GM19238 (cell line): Measurements from ENCODE around the gene FAM81A.

ENCODE experiments used
- DNase-seq: peaks from one replicate; pipeline ENCODE4 v3.0.0; 2011; ENCODE audit warnings: low spot score; ENCODE audit not compliant: insufficient read length

Gene FAM81A

DNA sequence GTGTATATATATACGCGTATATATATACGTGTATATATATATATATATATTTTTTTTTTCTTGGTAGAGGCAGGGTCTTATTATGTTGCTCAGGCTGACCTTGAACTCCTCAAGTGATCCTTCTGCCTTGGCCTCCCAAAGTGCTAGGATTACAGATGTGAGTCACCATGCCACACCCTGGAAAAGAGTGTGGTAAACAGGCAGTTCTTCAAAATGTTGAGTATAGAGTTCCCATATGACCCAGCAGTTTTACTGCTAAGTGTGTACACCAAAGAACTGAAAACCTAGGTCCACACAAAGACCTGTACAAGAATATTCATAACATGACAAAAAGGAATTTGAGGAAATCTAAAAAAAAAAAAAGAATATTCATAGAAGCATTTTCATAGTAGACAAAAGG, 101.8 kb downstream of the FAM81A start:
- DNase-seq, result no peak

DNA sequence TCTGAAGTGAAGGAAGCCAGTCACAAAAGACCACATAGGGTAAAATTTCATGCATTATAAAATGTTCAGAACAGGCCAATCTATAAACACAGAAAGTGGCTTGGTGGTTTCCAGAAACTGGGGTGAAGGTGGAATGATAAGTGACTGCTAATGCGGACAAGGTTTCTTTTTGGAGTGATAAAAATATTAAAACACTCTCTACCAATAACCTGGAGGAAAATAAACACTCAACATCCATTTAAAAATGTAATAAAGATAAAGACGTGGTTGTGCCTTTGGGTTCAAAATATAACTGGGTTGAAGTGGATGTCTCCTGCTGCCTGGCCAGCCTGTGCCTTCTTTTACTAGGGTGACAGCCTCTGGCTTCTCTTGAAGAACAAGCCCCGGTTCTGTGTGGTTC, 102.7 kb downstream of the FAM81A start:
- DNase-seq, result no peak

- no peak for DNase-seq
These were observed 103.8 kb downstream of the FAM81A start for GRCh38 chr15:59541750-59542149.

DNA sequence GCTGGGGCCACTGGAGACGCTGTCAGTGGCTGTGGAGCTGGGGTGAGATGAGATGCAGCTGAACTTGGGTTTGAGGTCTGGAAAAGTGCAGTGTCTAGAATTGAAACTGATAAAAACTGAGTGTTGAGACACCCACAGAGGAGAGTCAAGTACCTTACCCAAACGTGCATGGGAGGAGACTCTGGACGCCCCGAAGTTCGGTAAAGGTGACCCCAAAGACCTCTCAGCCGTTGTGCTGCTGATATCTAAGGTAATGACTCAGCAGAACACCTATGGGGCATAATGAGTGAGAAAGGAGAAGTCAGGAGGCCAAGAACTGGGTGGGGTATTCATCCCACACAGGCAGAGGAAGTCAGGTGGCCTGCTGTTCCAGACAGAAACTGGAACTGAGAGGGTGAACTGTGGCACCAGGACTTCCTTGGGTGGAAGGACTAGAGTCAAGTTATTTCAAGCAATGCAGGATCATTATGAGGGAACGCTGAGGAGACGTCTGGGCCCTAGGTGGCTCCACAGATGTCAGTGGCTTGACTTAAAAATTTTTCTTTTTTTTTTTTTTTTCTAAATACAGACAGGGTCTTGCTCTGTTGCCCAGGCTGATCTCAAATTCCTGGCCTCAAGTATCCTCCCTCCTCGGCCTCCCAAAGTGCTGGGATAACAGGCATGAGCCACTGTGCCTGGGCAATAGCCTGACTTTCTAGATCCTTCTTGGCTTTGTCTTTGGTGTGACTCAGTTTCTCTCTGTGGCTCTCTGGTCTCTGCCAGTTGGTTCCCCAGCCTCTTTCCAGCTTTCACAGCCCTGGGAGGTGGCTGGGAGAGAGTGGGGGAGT, 105.9 kb downstream of the FAM81A start:
- DNase-seq, result peak; percentile 31

GRCh38 chr15:59545573-59545972, 107.6 kb downstream of the FAM81A start:
- no peak for DNase-seq

DNA sequence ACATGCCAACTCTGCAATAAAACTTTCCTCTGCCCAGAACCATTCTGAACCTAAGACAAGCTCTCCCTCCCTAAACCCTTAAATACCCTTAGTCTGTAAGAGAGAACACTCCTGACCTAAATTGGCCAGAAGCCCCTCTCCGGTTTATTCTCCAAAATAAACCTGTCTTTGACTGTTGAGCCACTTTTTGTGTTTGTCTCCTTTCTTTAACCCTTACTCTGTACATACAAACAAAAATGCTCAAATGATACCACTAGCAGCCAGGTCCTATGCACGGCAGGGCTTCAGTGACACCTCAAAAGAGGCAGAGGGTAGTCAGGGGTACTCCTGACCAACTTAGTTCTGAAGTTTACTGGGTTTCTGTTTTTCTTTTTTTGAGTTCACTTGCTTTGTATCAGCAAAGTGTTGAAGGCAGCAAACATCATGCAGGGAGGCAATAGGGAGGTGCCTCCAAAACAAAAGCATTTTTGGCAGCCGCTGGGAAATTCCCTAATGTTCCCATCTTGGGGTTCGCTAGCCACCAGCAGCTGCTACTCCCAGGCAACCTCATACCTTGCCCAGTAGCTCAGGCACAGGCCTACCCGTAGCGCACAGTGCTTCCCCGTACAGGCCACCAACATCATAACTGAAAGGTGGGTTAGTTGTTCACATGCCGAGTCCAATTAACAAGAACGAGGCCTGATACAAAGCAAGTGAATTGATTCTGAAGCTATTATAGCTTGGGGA, 110.7 kb downstream of the FAM81A start:
- no peak for DNase-seq

DNA sequence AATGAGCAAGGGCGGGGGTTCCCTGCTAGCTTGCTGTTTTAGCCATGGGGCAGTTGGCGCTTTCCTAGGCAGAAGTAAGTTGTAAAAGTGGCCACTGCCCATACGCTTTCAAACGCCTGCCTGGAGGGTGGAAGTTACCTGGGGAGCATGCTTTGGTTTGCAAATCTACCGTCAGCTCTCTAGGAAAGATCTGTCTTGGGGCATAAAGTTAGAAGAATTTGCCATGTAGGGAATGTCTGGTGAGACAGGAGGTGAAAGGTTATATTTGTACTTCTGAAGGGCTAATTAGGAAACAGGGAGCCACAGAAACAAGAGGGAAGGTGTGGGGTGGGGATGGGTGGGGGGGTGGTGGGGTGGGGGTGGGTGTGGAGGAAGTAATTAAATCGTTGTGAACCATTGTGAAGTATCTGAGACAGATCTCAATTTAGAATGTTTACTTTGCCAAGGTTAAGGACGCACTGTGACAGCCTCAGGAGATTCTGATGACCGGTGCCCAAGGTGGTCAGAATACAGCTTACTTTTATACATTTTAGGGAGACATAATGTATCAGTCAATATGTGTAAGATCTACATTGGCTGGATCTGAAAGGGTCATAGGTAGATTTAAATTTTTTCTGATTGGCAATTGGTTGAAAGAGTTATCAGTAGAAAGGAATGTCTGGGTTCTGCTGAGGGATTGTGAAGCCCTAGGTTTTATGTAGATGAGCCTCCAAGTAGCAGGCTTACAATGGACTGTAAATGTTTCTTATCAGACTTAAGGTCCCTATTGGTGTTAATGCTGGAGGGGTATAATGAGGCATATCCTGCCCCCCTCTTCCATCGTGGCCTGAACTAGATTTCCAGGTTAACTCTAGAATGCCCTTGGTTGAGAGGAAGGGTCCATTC, 111.6 kb downstream of the FAM81A start:
- no peak for DNase-seq

GRCh38 chr15:59550530-59550929, 112.5 kb downstream of the FAM81A start:
- no peak for DNase-seq

DNA sequence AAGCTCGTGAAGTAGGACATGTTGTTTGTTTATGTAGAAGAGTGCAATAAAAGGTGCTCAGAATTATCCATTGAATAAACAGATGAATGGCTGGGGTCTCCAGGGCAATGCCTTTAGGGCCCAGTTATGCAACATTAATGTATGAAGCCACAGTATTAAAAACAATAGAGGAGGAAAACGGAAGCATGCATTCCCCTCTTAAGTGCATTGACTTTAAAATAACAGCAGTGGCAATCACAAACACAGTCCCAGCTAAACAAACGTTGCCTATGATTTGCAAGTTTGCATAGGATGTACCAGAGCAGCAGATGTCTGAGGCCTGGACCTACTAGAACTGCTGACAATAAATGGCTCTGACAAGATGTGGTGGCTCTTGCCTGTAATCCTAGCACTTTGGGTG, 113.0 kb downstream of the FAM81A start:
- DNase-seq, result no peak

DNA sequence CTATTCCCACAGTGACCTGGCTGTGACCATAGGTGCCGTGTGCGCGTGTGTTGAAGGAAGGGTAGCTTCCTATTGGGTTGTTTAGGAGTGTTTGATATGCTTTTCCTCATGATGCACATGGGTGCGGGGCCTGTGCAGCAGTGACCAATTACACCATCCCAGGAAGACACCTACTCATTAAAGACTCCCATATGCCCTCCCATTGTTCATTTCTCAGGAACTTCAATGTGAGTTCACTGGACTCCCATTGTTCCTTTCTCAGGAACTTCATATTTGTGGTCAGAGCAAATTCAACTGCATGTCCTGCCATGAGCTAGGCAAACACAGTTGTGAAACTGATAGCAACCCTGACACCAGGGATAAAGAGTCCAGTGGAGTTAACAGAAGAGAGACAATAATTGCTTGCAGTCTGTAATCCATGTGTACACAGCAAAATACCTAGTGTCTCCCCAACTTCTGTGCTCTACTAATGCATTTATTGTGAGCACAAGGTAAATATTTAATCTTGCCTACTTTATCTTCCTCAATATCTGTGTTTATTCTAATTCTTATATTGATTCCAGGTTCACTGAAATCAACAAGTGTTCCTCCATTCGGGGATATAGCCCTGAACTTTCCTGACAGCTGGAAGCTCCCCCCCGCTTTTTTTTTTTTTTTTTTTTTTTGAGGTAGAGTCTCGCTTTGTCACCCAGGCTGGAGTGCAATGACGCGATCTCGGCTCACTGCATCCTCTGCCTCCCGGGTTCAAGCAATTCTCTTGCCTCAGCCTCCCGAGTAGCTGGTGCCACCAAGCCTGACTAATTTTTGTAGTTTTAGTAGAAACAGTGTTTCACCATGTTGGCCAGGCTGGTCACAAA, 116.1 kb downstream of the FAM81A start:
- DNase-seq, result no peak

- DNase-seq, result no peak
These were observed 117.7 kb downstream of the FAM81A start for GRCh38 chr15:59555696-59556095.

DNA sequence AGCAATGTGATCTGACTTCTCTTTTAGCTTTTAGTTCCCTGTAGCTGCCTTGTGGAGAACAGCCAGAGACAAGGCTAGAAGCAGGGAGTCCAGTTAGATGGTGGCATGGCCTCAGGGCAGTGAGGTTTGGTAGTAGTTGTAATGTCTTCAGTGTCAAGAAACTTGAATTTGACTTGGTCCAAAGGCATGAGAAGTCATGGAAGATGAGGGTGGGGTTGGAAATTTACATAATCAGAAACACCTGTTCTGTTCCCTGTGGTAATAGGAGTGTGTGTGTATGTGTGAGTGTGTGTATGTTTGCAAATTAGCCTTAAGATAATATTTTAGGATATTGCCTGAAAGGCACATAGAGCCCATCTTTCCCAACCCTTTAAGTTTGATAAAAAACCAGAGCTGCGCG, 118.4 kb downstream of the FAM81A start:
- no peak for DNase-seq

GRCh38 chr15:59557581-59557980, 119.6 kb downstream of the FAM81A start:
- no peak for DNase-seq

GRCh38 chr15:59558851-59559250, 120.9 kb downstream of the FAM81A start:
- no peak for DNase-seq

DNA sequence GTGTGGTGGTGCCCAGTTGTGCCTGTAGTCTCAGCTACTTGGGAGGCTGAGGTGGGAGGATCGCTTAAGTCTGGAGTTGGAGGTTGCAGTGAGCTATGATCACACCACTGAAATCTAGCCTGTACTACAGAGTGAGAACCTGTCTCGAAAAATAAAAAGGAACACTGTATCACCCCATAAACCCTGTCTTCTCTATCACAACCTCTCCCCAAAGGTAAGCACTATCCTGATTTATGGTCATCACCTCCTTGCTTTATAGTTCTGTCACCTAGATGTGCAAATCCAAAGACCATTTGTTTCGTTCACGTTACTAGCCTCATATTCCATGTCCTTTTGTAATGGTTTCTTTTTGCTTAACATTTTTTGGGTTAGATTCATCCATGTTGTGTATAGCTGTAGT, 123.6 kb downstream of the FAM81A start:
- no peak for DNase-seq

DNA sequence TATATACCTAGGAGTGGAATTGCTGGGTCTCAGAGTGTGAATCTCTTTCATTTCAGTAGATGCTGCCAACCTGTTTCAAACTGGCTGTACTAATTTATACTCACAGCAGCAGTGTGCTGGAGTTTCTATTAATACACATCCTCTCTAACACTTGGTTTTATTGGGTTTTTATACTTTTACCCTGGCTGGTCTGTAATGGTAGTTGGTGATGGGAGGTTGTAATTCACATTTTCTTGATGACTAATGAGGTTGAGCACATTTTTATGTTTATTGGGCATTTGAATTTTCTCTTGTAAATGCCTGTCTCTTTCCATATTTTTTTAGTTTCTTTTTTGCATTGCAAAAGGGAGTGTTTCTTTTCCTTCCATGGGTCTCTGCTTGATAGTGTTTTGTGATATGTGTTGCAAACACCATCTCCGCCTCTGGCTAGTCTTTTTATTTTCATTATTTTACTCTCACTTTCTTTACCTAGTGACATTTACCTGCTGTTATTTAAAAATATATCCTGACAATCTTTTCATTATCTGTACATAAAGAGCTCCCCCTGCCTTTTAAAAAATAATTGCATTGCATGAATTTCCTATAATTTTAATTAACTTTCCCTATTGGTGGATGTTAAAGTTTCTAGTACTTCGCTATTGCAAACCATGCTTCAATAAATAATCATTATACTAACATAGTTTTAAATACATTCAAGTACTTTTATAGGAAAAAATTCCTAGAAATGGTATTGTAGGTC, 124.6 kb downstream of the FAM81A start:
- DNase-seq, result no peak

- DNase-seq, result no peak
These were observed 127.3 kb downstream of the FAM81A start for GRCh38 chr15:59565299-59565698.

DNA sequence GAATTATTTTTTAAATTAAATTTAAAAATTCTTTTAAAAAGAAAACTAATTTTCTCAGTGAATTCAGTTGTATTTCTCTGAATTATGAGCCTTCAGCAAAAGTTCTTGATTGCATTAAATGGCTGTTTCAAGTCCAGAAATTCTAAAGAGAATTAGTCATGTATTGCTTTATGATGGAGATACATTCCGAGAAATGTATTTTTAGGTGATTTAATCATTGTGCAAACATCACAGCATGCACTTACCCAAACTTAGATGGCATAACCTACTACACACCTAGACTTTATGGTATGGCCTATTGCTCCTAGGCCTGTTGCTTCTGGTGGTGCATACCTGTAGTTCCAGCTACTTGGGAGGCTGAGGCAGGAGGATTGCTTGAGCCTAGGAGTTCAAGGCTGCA, 129.3 kb downstream of the FAM81A start:
- no peak for DNase-seq

DNA sequence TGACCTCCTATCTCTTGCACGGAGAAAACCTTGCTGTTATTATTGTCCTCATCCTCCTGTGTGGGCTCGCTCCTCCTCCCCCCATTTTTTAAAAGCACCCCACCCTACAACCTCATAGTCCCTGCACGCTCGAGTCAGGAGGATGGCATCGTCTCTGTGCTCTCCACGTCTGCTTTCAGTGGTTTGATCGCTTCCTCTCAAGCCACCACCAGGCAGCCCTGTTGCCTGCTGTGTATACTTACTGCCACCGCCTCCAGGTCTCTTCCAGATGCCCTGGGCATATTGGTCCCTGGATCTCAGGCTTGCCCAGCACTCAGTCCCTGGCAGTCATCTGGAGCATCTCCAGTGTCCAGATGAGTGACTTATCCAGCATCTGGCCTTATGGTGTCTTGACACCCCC, 131.5 kb downstream of the FAM81A start:
- no peak for DNase-seq

DNA sequence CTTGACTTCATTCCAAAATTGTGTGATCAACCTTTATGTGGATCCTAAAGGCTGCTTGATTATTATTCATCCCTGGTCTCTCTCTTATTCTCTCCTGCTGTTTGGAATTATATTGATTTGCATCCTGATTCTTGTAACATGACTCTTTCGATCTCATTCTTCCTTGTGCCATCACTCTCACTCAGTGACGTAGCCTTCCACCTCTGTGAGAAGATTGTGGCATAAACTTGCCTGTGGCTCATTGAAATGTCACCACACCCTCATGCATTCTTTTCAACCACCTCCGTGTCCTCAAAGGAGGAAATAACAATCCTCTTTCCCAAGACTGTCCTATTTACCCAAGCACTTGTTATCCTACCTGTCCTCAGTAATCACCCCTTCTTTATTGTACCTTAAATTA, 132.3 kb downstream of the FAM81A start:
- DNase-seq, result no peak
